Right atrium auricular region (tissue), 2 donors: Measurements from ENCODE around the gene LHB. TPM values are rescaled to one million over a fixed set of nuclear protein-coding genes. Genes with fewer than 3 reads are reported as not detected.
A peak's percentile ranks its signal among the peaks of the same experiment; 100 is the strongest.
"Not testable (repeated sequence)": the region's sequence is repeated elsewhere in the genome, so short reads cannot be mapped to it uniquely, and the experiment has no call there.

Experiments
- DNase-seq: peaks from one replicate; pipeline ENCODE4 v3.0.0-alpha.2; 2019; ENCODE audit warnings: low spot score
- H3K27ac ChIP-seq, 2 donors: fragments of 200-600 bp; sonication (generic); 1 replicate in 1 of 2; 2 replicates in 1 of 2; pipeline ENCODE4 v1.5.1; 2016 to 2019
- H3K27me3 ChIP-seq, 2 donors: fragments of 200-600 bp; sonication (generic); one replicate each; pipeline versions ENCODE4 v1.5.1 to v1.6.0; 2017 to 2019
- H3K36me3 ChIP-seq: fragments of 200-600 bp; sonication (generic); one replicate; pipeline ENCODE4 v1.5.1; 2016
- H3K4me1 ChIP-seq, 2 donors: fragments of 200-600 bp; sonication (generic); one replicate each; pipeline versions ENCODE4 v1.5.1 to v1.6.0; 2017 to 2019
- H3K4me3 ChIP-seq, 2 donors: fragments of 200-600 bp; sonication (generic); 1 replicate in 1 of 2; 2 replicates in 1 of 2; pipeline ENCODE4 v1.5.1; 2017 to 2019; ENCODE audit warnings: mild to moderate bottlenecking in 1 of 2, moderate library complexity in 1 of 2
- H3K9me3 ChIP-seq, 2 donors: fragments of 200-600 bp; sonication (generic); one replicate each; pipeline ENCODE4 v1.5.1; 2019
- total RNA-seq, 2 donors: library from RNA; depleted of rRNA; stranded (reverse); fragments of >200 nt; gene quantifications; one replicate each; pipeline ENCODE4 v1.1.0, GENCODE V29; 2016
- TF ChIP-seq, protein P1 (sequence below), 2 donors: fragments of 200-600 bp; sonication (generic); IDR thresholded peaks; one replicate each; pipeline ENCODE4 v1.5.1; 2019; ENCODE audit warnings: antibody characterized with exemption in 2 of 2

Gene LHB
- total RNA-seq, 2 donors from 2014 or later = not detected

DNA sequence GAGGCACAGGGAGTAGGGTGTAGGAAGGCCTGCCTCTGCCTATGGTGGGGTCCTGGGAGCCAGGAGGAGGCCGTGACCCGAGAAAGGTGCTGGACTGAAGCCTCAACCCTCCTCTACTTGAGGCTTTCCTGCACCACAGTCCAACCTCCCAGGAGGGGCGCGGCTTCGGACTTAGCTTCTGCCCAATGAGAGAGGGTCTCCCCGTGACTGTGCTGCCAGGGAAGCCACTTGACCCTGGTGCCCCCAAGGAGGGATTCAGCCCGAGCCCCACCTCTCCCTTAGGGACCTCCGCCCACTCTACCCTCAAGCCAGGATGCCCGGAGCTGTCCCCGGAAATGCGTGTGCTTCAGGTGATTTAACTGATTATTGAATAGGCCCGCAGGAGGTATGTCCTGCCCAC, 32.1 kb upstream of the LHB start, which contains the start of gene CGB8:
TSS of gene CGB8 (minus strand) at position 101 of the 400 bp plus-strand sequence. CDS start 372 bp downstream, outside the sequence.
- not testable (repeated sequence) for DNase-seq, H3K27ac ChIP-seq, H3K4me1 ChIP-seq, H3K9me3 ChIP-seq, H3K27me3 ChIP-seq, H3K4me3 ChIP-seq, H3K36me3 ChIP-seq

DNA sequence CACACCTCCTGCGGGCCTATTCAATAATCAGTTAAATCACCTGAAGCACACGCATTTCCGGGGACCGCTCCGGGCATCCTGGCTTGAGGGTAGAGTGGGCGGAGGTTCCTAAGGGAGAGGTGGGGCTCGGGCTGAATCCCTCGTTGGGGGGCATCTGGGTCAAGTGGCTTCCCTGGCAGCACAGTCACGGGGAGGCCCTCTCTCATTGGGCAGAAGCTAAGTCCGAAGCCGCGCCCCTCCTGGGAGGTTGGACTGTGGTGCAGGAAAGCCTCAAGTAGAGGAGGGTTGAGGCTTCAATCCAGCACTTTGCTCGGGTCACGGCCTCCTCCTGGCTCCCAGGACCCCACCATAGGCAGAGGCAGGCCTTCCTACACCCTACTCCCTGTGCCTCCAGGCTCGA, 26.7 kb upstream of the LHB start, which contains the start of gene CGB5:
TSS of gene CGB5 (plus strand) at position 301 of the 400 bp plus-strand sequence. CDS start 362 bp downstream, outside the sequence.
- not testable (repeated sequence) for H3K4me3 ChIP-seq, H3K36me3 ChIP-seq, H3K4me1 ChIP-seq, H3K27me3 ChIP-seq, DNase-seq, H3K9me3 ChIP-seq, H3K27ac ChIP-seq

DNA sequence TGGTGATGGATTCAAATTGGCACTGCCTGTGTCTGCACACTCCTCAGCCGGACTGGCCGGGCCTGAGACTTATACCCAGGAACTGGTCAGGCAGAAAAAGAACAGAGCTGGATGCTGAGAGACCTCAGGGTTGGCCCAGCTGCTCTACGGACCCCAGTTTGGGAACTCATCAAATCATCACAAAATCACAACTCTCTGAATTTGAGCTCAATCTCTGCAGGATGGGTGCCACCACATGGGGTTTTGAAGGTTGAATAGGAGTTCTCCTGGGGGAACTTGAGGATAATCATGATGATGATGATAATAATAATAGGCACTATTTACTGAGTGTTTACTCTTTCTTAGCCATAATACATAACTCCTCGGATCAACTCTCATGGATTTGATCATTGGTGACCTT, 25.8 kb upstream of the LHB start:
- H3K36me3 ChIP-seq, H3K4me3 ChIP-seq, H3K4me1 ChIP-seq, H3K27ac ChIP-seq, H3K27me3 ChIP-seq, DNase-seq, H3K9me3 ChIP-seq: not testable (repeated sequence)

DNA sequence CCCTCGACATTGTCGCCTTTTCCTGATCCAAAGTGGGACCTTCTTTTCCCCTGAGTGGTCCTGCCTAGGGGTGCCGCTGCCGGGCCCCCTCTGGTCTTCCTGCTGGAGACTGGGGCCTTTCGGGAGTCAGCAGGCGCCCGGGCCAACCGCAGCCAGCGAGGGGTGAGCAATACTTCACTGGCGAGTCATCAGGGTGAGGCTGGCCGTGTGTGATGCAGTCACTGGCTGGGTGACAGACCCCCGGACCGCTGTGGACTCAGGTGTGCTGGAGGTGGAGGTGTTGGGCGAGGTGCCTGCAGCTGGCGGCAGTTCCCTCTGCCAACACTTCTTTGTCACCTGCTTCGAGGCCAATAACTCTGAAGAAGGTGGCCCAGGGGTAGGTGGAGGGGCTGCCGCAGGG, 25.3 kb upstream of the LHB start:
- TF ChIP-seq, protein P1, sequence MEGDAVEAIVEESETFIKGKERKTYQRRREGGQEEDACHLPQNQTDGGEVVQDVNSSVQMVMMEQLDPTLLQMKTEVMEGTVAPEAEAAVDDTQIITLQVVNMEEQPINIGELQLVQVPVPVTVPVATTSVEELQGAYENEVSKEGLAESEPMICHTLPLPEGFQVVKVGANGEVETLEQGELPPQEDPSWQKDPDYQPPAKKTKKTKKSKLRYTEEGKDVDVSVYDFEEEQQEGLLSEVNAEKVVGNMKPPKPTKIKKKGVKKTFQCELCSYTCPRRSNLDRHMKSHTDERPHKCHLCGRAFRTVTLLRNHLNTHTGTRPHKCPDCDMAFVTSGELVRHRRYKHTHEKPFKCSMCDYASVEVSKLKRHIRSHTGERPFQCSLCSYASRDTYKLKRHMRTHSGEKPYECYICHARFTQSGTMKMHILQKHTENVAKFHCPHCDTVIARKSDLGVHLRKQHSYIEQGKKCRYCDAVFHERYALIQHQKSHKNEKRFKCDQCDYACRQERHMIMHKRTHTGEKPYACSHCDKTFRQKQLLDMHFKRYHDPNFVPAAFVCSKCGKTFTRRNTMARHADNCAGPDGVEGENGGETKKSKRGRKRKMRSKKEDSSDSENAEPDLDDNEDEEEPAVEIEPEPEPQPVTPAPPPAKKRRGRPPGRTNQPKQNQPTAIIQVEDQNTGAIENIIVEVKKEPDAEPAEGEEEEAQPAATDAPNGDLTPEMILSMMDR (IDR thresholded peaks at IDR 0.05) = no peak
- no peak overlapping the region for H3K4me3 ChIP-seq
- no peak for DNase-seq
- H3K9me3 ChIP-seq = no peaks in the 10 kb centered on the region
- no peak overlapping the region for H3K27ac ChIP-seq
- no peaks in the 10 kb centered on the region for H3K36me3 ChIP-seq
- H3K27me3 ChIP-seq = no peaks in the 10 kb centered on the region
- H3K4me1 ChIP-seq = no peaks in the 10 kb centered on the region

DNA sequence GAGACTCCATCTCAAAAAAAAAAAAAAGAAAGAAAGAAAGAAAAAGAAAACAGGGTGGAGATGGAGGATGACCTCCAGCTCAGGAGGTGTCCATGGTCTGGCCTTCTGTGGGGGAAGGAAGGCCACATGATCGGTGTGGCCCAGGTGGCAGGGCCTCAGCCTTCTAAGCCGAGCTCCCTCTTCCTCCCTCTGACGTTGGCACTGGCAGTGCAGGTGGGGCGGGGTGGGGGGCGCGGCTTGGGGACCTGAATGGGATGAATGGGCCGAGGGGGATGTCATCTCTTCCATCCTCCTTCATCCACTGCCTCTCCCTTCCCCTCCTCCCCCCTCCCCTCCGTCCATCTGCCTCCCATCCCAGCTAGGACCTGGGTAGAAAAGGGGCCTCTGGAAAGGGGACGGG, 22.8 kb upstream of the LHB start:
- not testable (repeated sequence) for H3K4me3 ChIP-seq, H3K4me1 ChIP-seq, DNase-seq, H3K27ac ChIP-seq, H3K27me3 ChIP-seq, H3K36me3 ChIP-seq, H3K9me3 ChIP-seq

DNA sequence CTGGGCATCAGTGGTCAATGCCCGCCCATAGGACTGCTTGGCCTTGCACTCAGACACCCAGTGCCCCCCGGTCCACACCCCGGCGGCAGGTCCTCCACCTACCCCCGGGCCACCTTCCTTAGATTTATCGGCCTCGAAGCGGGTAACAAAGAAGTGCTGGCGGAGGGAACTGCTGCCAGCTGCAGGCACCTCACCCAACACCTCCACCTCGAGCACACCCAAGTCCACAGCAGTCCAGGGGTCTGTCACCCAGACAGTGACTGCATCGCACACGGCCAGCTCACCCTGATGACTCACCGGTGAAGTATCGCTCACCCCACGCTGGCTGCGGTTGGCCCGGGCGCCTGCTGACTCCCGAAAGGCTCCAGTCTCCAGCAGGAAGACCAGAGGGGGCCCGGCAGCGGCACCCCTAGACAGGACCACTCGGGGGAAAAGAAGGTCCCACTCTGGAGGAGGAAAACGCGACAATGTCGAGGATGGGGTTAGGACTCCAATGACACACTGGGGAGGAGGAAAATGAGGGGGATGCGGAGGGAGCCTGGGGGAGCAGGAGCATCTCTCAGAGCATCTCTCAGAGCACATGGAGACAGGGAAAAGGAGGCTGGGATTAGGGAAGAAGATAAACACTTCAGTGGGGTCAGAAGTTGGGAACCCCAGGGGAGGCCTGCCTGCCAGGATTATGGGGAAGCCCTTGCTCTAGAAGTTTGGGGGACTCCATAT, 21.8 kb upstream of the LHB start:
- not testable (repeated sequence) for H3K9me3 ChIP-seq, H3K27ac ChIP-seq, H3K36me3 ChIP-seq, DNase-seq, H3K4me3 ChIP-seq, H3K4me1 ChIP-seq, H3K27me3 ChIP-seq

DNA sequence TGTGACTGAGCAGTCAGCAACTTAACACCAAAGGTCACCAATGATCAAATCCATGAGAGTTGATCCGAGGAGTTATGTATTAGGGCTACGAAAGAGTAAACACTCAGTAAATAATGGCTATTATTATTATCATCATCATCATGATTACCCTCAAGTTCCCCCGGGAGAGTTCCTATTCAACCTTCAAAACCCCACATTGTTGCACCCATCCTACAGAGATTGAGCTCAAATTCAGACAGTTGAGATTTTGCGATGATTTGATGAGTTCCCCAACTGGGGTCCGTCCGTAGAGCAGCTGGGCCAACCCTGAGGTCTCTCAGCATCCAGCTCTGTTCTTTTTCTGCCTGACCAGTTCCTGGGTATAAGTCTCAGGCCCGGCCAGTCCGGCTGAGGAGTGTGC, 21.2 kb upstream of the LHB start:
- not testable (repeated sequence) for H3K4me1 ChIP-seq, DNase-seq, H3K27ac ChIP-seq, H3K9me3 ChIP-seq, H3K27me3 ChIP-seq, H3K4me3 ChIP-seq, H3K36me3 ChIP-seq

DNA sequence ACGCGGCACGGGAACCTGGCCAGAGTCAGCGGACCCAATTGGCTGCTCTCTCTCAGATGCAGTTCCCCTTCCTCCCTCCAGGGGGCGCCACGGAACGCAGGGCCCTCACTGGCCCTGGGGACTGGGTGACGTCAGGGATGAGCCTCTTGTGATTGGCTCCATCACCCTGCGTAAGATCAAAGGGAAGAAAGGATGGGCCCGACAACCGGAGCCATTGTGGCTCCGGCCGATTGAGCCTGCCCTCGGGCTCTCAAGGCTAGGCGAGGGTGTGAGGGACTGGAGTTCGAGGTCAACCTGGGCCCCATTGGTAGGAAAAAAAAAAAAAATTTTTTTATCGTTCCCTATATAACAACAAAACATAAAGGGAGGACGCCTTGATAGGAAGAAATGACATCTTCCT, 19.9 kb upstream of the LHB start, which contains the start of gene CGB1:
TSS of gene CGB1 (minus strand) at position 81 of the 400 bp plus-strand sequence. CDS start 184 bp downstream, outside the sequence.
- not testable (repeated sequence) for H3K27me3 ChIP-seq, H3K4me3 ChIP-seq, H3K4me1 ChIP-seq, H3K9me3 ChIP-seq, H3K36me3 ChIP-seq, H3K27ac ChIP-seq, DNase-seq
- TF ChIP-seq, protein P1 (IDR thresholded peaks at IDR 0.05) = peak in 1 of 2 donors; percentile 30

DNA sequence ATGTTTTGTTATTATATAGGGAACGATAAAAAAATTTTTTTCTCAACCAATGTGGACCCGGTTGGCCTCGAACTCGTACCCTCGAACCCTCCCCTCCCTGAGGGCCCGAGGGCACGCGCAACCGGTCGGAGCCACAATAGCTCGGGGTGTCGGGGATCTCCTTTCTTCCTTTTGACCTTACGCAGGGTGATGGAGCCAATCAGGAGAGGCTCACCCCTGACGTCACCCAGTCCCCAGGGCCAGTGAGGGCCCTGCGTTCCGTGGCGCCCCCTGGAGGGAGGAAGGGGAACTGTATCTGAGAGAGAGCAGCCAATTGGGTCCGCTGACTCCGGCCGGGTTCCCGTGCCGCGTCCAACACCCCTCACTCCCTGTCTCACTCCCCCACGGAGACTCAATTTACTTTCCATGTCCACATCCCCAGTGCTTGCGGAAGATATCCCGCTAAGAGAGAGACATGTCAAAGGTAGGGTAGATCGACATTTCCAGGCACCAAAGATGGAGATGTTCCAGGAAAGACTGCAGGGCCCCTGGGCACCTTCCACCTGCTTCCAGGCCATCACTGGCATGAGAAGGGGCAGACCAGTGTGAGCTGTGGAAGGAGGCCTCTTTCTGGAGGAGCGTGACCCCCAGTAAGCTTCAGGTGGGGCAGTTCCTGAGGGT, 14.9 kb upstream of the LHB start, which contains the start of gene CGB2:
TSS of gene CGB2 (plus strand) at position 249 of the 660 bp plus-strand sequence. CDS start at position 455, 206 bp downstream.
- not testable (repeated sequence) for H3K36me3 ChIP-seq, H3K9me3 ChIP-seq, DNase-seq, H3K27ac ChIP-seq, H3K4me3 ChIP-seq, H3K4me1 ChIP-seq, H3K27me3 ChIP-seq
- TF ChIP-seq, protein P1 (IDR thresholded peaks at IDR 0.05) = peak in 1 of 2 donors; percentile 31

DNA sequence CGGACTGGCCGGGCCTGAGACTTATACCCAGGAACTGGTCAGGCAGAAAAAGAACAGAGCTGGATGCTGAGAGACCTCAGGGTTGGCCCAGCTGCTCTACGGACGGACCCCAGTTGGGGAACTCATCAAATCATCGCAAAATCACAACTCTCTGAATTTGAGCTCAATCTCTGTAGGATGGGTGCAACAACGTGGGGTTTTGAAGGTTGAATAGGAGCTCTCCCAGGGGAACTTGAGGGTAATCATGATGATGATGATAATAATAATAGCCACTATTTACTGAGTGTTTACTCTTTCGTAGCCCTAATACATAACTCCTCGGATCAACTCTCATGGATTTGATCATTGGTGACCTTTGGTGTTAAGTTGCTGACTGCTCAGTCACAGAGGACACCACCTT, 13.4 kb upstream of the LHB start:
- not testable (repeated sequence) for H3K27me3 ChIP-seq, DNase-seq, H3K36me3 ChIP-seq, H3K9me3 ChIP-seq, H3K4me3 ChIP-seq, H3K27ac ChIP-seq, H3K4me1 ChIP-seq

DNA sequence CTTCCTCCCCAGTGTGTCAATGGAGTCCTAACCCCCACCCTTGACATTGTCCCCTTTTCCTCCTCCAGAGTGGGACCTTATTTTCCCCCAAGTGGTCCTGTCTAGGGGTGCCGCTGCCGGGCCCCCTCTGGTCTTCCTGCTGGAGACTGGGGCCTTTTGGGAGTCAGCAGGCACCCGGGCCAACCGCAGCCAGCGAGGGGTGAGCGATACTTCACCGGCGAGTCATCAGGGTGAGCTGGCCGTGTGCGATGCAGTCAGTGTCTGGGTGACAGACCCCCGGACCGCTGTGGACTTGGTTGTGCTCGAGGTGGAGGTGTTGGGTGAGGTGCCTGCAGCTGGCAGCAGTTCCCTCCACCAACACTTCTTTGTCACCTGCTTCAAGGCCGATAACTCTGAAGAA, 12.9 kb upstream of the LHB start:
- not testable (repeated sequence) for H3K27ac ChIP-seq, DNase-seq, H3K27me3 ChIP-seq, H3K4me3 ChIP-seq, H3K4me1 ChIP-seq, H3K9me3 ChIP-seq, H3K36me3 ChIP-seq
